CD4-positive, alpha-beta T cell (primary cell): ENCODE data around the gene MYH4. TPM values are rescaled to one million over a fixed set of nuclear protein-coding genes. Genes with fewer than 3 reads are reported as not detected.

Experiments
- ATAC-seq: fragments of 200-7000 bp; cut with Tn5 transposase; one replicate; pipeline ENCODE4 v1.10.0; 2022; ENCODE audit warnings: mild to moderate bottlenecking; ENCODE audit not compliant: poor library complexity
- CTCF ChIA-PET: fragments of 350-600 bp; sonication (Branson Sonifier 250); formaldehyde crosslinking; loops from one replicate; lab custom pipeline; 2021; ENCODE audit warnings: antibody characterized with exemption, inconsistent platforms; lab: Charles Lee
- POLR2A ChIA-PET: fragments of 350-600 bp; sonication (Branson Sonifier 250); formaldehyde crosslinking; loops from one replicate; lab custom pipeline; 2021; ENCODE audit warnings: antibody characterized with exemption, inconsistent platforms; lab: Charles Lee
- DNase-seq, 14 experiments: peaks; one replicate each; pipeline ENCODE4 v3.0.0-alpha.2; 2013 to 2020; ENCODE audit warnings: mixed read lengths in 2 of 14
- H3K27ac ChIP-seq, 2 donors: one replicate each; pipeline versions ENCODE4 v1.5.1 to v1.7.0; 2013; ENCODE audit warnings: low read length in 2 of 2, low read depth in 1 of 2, mild to moderate bottlenecking in 1 of 2
- H3K27me3 ChIP-seq, 2 experiments: 1 replicate in 1 of 2; 2 replicates in 1 of 2; pipeline versions ENCODE4 v1.6.1 to v1.7.0; 2013; ENCODE audit warnings: low read length in 2 of 2, control low read depth in 1 of 2, mild to moderate bottlenecking in 1 of 2, moderate library complexity in 1 of 2; ENCODE audit not compliant: insufficient read depth in 2 of 2, control insufficient read depth in 1 of 2
- H3K36me3 ChIP-seq: one replicate; pipeline ENCODE4 v1.6.1; 2013; ENCODE audit warnings: low read length, control low read depth; ENCODE audit not compliant: insufficient read depth
- H3K4me1 ChIP-seq: one replicate; pipeline ENCODE4 v1.6.1; 2013; ENCODE audit warnings: low read length, control low read depth; ENCODE audit not compliant: insufficient read depth
- H3K4me3 ChIP-seq: one replicate; pipeline ENCODE4 v1.5.1; 2013; ENCODE audit warnings: mild to moderate bottlenecking, low read length, moderate library complexity
- H3K9me3 ChIP-seq, 2 experiments: 1 replicate in 1 of 2; 2 replicates in 1 of 2; pipeline versions ENCODE4 v1.6.1 to v1.7.0; 2013; ENCODE audit warnings: low read length in 2 of 2, mild to moderate bottlenecking in 2 of 2, control low read depth in 1 of 2, moderate library complexity in 1 of 2; ENCODE audit not compliant: control insufficient read depth in 1 of 2, insufficient read depth in 1 of 2
- H3K27ac Mint-ChIP-seq: one replicate; pipeline ENCODE4 v1.8.0; 2020; ENCODE audit warnings: mixed read lengths
- H3K27me3 Mint-ChIP-seq: one replicate; pipeline ENCODE4 v1.8.0; 2021; ENCODE audit warnings: mixed read lengths
- H3K36me3 Mint-ChIP-seq: one replicate; pipeline ENCODE4 v1.8.0; 2021; ENCODE audit warnings: low read depth, mixed read lengths
- H3K4me1 Mint-ChIP-seq: one replicate; pipeline ENCODE4 v1.8.0; 2021; ENCODE audit warnings: low read depth, mixed read lengths
- H3K4me3 Mint-ChIP-seq: one replicate; pipeline ENCODE4 v1.8.0; 2020; ENCODE audit warnings: mild to moderate bottlenecking, mixed read lengths
- H3K9me3 Mint-ChIP-seq: one replicate; pipeline ENCODE4 v1.8.0; 2020; ENCODE audit warnings: mixed read lengths
- intact Hi-C, 2 experiments: fragments of 100-400 bp; cut with DNase I in 1 of 2; cut with micrococcal nuclease in 1 of 2; formaldehyde crosslinking; loops; one replicate each; pipeline versions ENCODE4 v1.15.1 to v1.9.0; 2023 to 2025; cut with DNase I, micrococcal nuclease
- total RNA-seq, 174 experiments: library from RNA in 2 of 174; stranded (reverse) in 2 of 174; gene quantifications; one replicate each; pipeline ENCODE4 v1.2.3 and lab custom pipeline; 2021 to 2026
- TF ChIP-seq, protein P1 (sequence below): fragments of 200-600 bp; IDR thresholded peaks from one replicate; pipeline ENCODE4 v1.8.0; 2022; ENCODE audit warnings: antibody characterized with exemption, mild to moderate bottlenecking

MYH4 gene
- total RNA-seq, 2 experiments from 2014 or later: not detected

DNA sequence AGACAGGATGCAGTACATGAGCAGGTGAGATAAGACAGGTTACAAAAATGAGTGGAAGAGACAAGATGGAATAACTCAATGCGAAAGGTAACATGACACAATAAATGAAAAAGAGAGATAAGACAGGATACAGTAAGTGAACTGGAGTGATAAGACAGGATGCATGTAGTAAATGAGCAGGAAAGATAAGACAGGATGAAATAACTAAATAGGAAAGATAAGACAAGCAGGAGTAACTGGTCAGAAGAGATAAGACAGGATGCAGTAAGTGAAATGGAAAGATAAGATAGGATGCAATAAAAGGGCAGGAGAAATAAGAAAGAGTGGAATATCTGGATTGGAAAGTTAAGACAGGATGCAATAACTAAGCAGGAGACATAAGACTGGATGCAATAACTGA lies 8.3 kb upstream of the MYH4 start:
- intact Hi-C loops: no loop called here
- H3K4me3 Mint-ChIP-seq: no peak overlapping the region
- ChIA-PET POLR2A (no interaction called here), CTCF (no interaction called here)
- H3K4me1 Mint-ChIP-seq: no peaks in the 10 kb centered on the region
- TF ChIP-seq, protein P1, sequence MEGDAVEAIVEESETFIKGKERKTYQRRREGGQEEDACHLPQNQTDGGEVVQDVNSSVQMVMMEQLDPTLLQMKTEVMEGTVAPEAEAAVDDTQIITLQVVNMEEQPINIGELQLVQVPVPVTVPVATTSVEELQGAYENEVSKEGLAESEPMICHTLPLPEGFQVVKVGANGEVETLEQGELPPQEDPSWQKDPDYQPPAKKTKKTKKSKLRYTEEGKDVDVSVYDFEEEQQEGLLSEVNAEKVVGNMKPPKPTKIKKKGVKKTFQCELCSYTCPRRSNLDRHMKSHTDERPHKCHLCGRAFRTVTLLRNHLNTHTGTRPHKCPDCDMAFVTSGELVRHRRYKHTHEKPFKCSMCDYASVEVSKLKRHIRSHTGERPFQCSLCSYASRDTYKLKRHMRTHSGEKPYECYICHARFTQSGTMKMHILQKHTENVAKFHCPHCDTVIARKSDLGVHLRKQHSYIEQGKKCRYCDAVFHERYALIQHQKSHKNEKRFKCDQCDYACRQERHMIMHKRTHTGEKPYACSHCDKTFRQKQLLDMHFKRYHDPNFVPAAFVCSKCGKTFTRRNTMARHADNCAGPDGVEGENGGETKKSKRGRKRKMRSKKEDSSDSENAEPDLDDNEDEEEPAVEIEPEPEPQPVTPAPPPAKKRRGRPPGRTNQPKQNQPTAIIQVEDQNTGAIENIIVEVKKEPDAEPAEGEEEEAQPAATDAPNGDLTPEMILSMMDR: no peak
- Histone ChIP-seq H3K27ac (no peak overlapping the region), H3K4me1 (no peaks in the 10 kb centered on the region), H3K9me3 (peaks cover 0 to 9% of the 10 kb centered on the region in 2 experiments), H3K36me3 (no peaks in the 10 kb centered on the region), H3K27me3 (no peaks in the 10 kb centered on the region), H3K4me3 (no peak overlapping the region)
- DNase-seq (no peak), ATAC-seq (no peak)
- H3K9me3 Mint-ChIP-seq: peaks cover 6% of the 10 kb centered on the region
- no peak overlapping the region for H3K27ac Mint-ChIP-seq
- H3K36me3 Mint-ChIP-seq: no peaks in the 10 kb centered on the region
- H3K27me3 Mint-ChIP-seq: no peaks in the 10 kb centered on the region

DNA sequence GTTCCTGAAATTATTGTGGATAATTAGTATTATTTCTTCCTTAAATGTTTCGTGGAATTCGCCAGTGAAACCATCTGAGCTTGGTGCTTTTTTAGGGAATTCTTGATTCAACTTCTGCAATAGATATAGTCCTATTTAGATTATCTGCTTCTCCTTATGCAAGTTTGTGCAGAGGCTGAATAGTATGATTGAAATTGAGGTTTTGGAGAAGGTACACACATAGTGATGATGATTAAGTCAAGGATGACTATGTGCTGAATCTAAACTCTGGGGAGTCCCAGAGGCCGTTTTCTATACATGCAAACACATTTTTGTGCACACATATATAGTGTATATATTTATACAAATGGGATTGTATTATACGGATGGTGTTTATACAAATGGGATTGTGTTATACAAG lies 5.2 kb upstream of the MYH4 start:
- CTCF ChIA-PET: interaction anchor here (0.6 kb wide), 1 partner anchor 55 kb away, joined by 3 read pairs; no protein-coding TSS in a partner anchor
- DNase-seq: no peak
- H3K4me1 Mint-ChIP-seq: no peaks in the 10 kb centered on the region

DNA sequence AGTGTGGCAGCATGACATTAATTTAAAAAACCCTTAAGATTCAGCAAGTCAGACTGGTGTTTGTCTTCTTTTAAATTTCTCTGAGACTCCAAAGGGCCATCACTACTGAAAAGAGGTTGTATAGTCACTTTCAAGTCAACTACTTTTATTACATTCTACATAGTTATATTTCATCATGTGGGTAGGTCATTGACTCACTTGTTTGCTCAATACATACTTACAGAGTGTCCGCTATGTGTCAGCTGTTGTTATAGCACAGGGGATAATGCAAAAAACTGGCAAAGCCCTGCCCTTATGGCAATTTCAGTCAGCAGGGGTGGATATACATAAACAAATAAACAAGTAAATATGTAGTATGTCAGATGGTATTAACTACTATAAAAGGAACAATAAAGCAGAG lies 2.5 kb upstream of the MYH4 start:
- H3K4me3 ChIP-seq: no peak overlapping the region
- intact Hi-C loops: no loop called here
- Mint-ChIP-seq H3K27me3 (no peaks in the 10 kb centered on the region), H3K4me3 (no peak overlapping the region), H3K36me3 (no peaks in the 10 kb centered on the region), H3K4me1 (no peaks in the 10 kb centered on the region), H3K9me3 (no peaks in the 10 kb centered on the region), H3K27ac (no peak overlapping the region)
- no peaks in the 10 kb centered on the region for H3K27me3 ChIP-seq
- H3K27ac ChIP-seq: no peak overlapping the region
- TF ChIP-seq, protein P1: no peak
- ChIA-PET POLR2A (no interaction called here), CTCF (no interaction called here)
- no peaks in the 10 kb centered on the region for H3K4me1 ChIP-seq
- no peaks in the 10 kb centered on the region for H3K36me3 ChIP-seq
- H3K9me3 ChIP-seq: no peaks in the 10 kb centered on the region
- ATAC-seq (no peak), DNase-seq (no peak)

More for the DNA sequence above, 5.2 kb upstream of the MYH4 start:
- no peaks in the 10 kb centered on the region for H3K36me3 ChIP-seq
- H3K4me3 ChIP-seq: no peak overlapping the region
- no peaks in the 10 kb centered on the region for H3K4me1 ChIP-seq
- H3K9me3 Mint-ChIP-seq: no peaks in the 10 kb centered on the region
- no peak overlapping the region for H3K4me3 Mint-ChIP-seq
- H3K36me3 Mint-ChIP-seq: no peaks in the 10 kb centered on the region
- H3K27me3 Mint-ChIP-seq: no peaks in the 10 kb centered on the region
- H3K27ac Mint-ChIP-seq: no peak overlapping the region
- TF ChIP-seq, protein P1: no peak
- intact Hi-C loops: no loop called here
- POLR2A ChIA-PET: no interaction called here
- ATAC-seq: no peak
- no peak overlapping the region for H3K27ac ChIP-seq
- H3K27me3 ChIP-seq: no peaks in the 10 kb centered on the region
- no peaks in the 10 kb centered on the region for H3K9me3 ChIP-seq
